ENCODE measurements around the gene LUC7L3.

Gene LUC7L3

DNA sequence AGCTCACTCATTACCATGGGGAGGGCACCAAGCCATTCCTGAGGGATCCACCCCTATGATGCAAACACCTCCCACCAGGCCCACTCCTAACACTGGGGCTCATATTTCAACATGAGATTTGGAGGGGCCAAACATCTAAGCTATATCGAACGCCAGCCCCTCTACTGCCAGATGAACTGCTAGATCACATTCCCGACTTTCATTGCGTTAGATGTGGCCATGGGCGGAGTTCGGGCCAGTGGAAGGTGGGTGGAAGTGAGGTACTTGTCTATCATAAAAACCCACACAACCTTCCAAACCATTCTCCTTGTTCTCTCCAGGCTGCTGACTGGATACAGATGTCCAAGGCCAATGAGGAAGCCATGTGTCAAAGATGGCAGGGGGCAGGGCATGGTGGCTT is 75.0 kb downstream of the LUC7L3 start:
- no peaks in the 10 kb centered on the region for H3K9me2 ChIP-seq (replicated peaks; ENCODE audit: insufficient read depth, low read length)
- no peaks in the 10 kb centered on the region for H3K9me3 ChIP-seq (ENCODE audit: insufficient read depth, low read length)
- H3F3A ChIP-seq (ENCODE audit: insufficient read depth), result no peaks in the 10 kb centered on the region
- no peak overlapping the region for H3K4me3 ChIP-seq (ENCODE audit: insufficient read depth, low read length, poor library complexity, severe bottlenecking)
- no peak overlapping the region for H3K27ac ChIP-seq (ENCODE audit: low read depth, low read length)
- H3K4me2 ChIP-seq (ENCODE audit: low read depth, low read length, poor library complexity, severe bottlenecking), result no peak overlapping the region
- no peaks in the 10 kb centered on the region for H3K27me3 ChIP-seq (ENCODE audit: low read length)
- H3K79me2 ChIP-seq (ENCODE audit: insufficient read depth, low read length), result no peaks in the 10 kb centered on the region
- no peak overlapping the region for H2AFZ ChIP-seq (ENCODE audit: low read depth, low read length, severe bottlenecking)
- H3K9ac ChIP-seq (ENCODE audit: low read length), result no peak overlapping the region
- no peak for TF ChIP-seq EZH2phosphoT487 (conservative IDR thresholded peaks at IDR 0.05; ENCODE audit: low read length)
- TF ChIP-seq, protein P1, sequence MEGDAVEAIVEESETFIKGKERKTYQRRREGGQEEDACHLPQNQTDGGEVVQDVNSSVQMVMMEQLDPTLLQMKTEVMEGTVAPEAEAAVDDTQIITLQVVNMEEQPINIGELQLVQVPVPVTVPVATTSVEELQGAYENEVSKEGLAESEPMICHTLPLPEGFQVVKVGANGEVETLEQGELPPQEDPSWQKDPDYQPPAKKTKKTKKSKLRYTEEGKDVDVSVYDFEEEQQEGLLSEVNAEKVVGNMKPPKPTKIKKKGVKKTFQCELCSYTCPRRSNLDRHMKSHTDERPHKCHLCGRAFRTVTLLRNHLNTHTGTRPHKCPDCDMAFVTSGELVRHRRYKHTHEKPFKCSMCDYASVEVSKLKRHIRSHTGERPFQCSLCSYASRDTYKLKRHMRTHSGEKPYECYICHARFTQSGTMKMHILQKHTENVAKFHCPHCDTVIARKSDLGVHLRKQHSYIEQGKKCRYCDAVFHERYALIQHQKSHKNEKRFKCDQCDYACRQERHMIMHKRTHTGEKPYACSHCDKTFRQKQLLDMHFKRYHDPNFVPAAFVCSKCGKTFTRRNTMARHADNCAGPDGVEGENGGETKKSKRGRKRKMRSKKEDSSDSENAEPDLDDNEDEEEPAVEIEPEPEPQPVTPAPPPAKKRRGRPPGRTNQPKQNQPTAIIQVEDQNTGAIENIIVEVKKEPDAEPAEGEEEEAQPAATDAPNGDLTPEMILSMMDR (IDR thresholded peaks at IDR 0.05; ENCODE audit: insufficient read depth, low read length, poor library complexity, severe bottlenecking), result no peak
- H3K36me3 ChIP-seq (ENCODE audit: low read length), result no peaks in the 10 kb centered on the region
- no peaks in the 10 kb centered on the region for H4K20me1 ChIP-seq (ENCODE audit: low read depth, low read length)

GRCh38 chr17:50797135-50797810 is 77.9 kb downstream of the LUC7L3 start:
- H3K36me3 ChIP-seq (ENCODE audit: low read length), result no peaks in the 10 kb centered on the region
- H2AFZ ChIP-seq (ENCODE audit: low read depth, low read length, severe bottlenecking), result no peak overlapping the region
- no peaks in the 10 kb centered on the region for H3K79me2 ChIP-seq (ENCODE audit: insufficient read depth, low read length)
- H3K27ac ChIP-seq (ENCODE audit: low read depth, low read length), result no peak overlapping the region
- TF ChIP-seq, protein P1 (IDR thresholded peaks at IDR 0.05; ENCODE audit: insufficient read depth, low read length, poor library complexity, severe bottlenecking), result no peak
- TF ChIP-seq EZH2phosphoT487 (conservative IDR thresholded peaks at IDR 0.05; ENCODE audit: low read length), result no peak
- H4K20me1 ChIP-seq (ENCODE audit: low read depth, low read length), result no peaks in the 10 kb centered on the region
- H3K4me2 ChIP-seq (ENCODE audit: low read depth, low read length, poor library complexity, severe bottlenecking), result no peak overlapping the region
- no peaks in the 10 kb centered on the region for H3K9me2 ChIP-seq (replicated peaks; ENCODE audit: insufficient read depth, low read length)
- no peak overlapping the region for H3K4me3 ChIP-seq (ENCODE audit: insufficient read depth, low read length, poor library complexity, severe bottlenecking)
- H3K9me3 ChIP-seq (ENCODE audit: insufficient read depth, low read length), result no peaks in the 10 kb centered on the region
- no peaks in the 10 kb centered on the region for H3F3A ChIP-seq (ENCODE audit: insufficient read depth)
- H3K27me3 ChIP-seq (ENCODE audit: low read length), result no peaks in the 10 kb centered on the region
- no peak overlapping the region for H3K9ac ChIP-seq (ENCODE audit: low read length)

GRCh38 chr17:50798424-50799288 is 79.3 kb downstream of the LUC7L3 start:
- H3K4me2 ChIP-seq (ENCODE audit: low read depth, low read length, poor library complexity, severe bottlenecking), result no peak overlapping the region
- no peak for TF ChIP-seq EZH2phosphoT487 (conservative IDR thresholded peaks at IDR 0.05; ENCODE audit: low read length)
- TF ChIP-seq, protein P1 (IDR thresholded peaks at IDR 0.05; ENCODE audit: insufficient read depth, low read length, poor library complexity, severe bottlenecking), result no peak
- no peak overlapping the region for H3K27ac ChIP-seq (ENCODE audit: low read depth, low read length)
- H3K36me3 ChIP-seq (ENCODE audit: low read length), result no peaks in the 10 kb centered on the region
- no peaks in the 10 kb centered on the region for H3K9me3 ChIP-seq (ENCODE audit: insufficient read depth, low read length)
- no peaks in the 10 kb centered on the region for H3K79me2 ChIP-seq (ENCODE audit: insufficient read depth, low read length)
- no peak overlapping the region for H3K9ac ChIP-seq (ENCODE audit: low read length)
- H3K9me2 ChIP-seq (replicated peaks; ENCODE audit: insufficient read depth, low read length), result no peaks in the 10 kb centered on the region
- H2AFZ ChIP-seq (ENCODE audit: low read depth, low read length, severe bottlenecking), result no peak overlapping the region
- H3F3A ChIP-seq (ENCODE audit: insufficient read depth), result no peaks in the 10 kb centered on the region
- H4K20me1 ChIP-seq (ENCODE audit: low read depth, low read length), result no peaks in the 10 kb centered on the region
- no peaks in the 10 kb centered on the region for H3K27me3 ChIP-seq (ENCODE audit: low read length)
- H3K4me3 ChIP-seq (ENCODE audit: insufficient read depth, low read length, poor library complexity, severe bottlenecking), result no peak overlapping the region

All from SU-DHL-6 (cell line).